OCI-LY3 (cell line): ENCODE results near the gene TUBA3D.
"Not testable (repeated sequence)": the region's sequence is repeated elsewhere in the genome, so short reads cannot be mapped to it uniquely, and the experiment has no call there.

Experiments used
- H2AFZ ChIP-seq: fragments of 200-600, 300-600 bp; shearing (Covaris generic); 2 replicates; pipeline ENCODE4 v1.6.0; 2014; ENCODE audit warnings: antibody characterized with exemption, low read depth, low read length
- H3K27ac ChIP-seq: fragments of 200-600, 300-600 bp; sonication (generic); 2 replicates; pipeline ENCODE4 v1.5.1; 2014; ENCODE audit warnings: mild to moderate bottlenecking, low read length, moderate library complexity, mixed read lengths
- H3K27me3 ChIP-seq: fragments of 200-600, 300-600 bp; sonication (generic); 2 replicates; pipeline ENCODE4 v1.6.1; 2014; ENCODE audit warnings: low read depth, low read length, mixed read lengths
- H3K36me3 ChIP-seq: fragments of 200-600, 300-600 bp; sonication (generic); replicated peaks from 2 replicates; pipeline ENCODE3; 2014; ENCODE audit warnings: low read depth, low read length, mixed read lengths
- H3K4me1 ChIP-seq: fragments of 300-600, 200-600 bp; sonication (generic); 2 replicates; pipeline ENCODE4 v1.6.1; 2014; ENCODE audit warnings: low read length, mixed read lengths
- H3K4me2 ChIP-seq: fragments of 200-600, 300-600 bp; sonication (generic); 2 replicates; pipeline ENCODE4 v1.6.1; 2014; ENCODE audit warnings: low read length, mixed read lengths
- H3K4me3 ChIP-seq: fragments of 300-600, 200-600 bp; sonication (generic); 2 replicates; pipeline ENCODE4 v1.5.1; 2014; ENCODE audit warnings: antibody characterized with exemption, mild to moderate bottlenecking, low read length, moderate library complexity
- H3K79me2 ChIP-seq: fragments of 300-600, 200-600 bp; shearing (Covaris generic); 2 replicates; pipeline ENCODE4 v1.6.1; 2014; ENCODE audit warnings: mild to moderate bottlenecking, low read length, mixed read lengths
- H3K9ac ChIP-seq: fragments of 300-600, 200-600 bp; shearing (Covaris generic); 2 replicates; pipeline ENCODE4 v1.6.0; 2014; ENCODE audit warnings: mild to moderate bottlenecking, low read length, moderate library complexity
- H3K9me3 ChIP-seq: fragments of 200-600, 300-600 bp; shearing (Covaris generic); 2 replicates; pipeline ENCODE4 v1.6.1; 2014; ENCODE audit warnings: low read length, mixed read lengths; ENCODE audit not compliant: insufficient read depth
- H4K20me1 ChIP-seq: fragments of 200-600, 300-600 bp; sonication (generic); 2 replicates; pipeline ENCODE4 v1.6.1; 2016; ENCODE audit warnings: low read length, mixed read lengths; ENCODE audit not compliant: insufficient read depth

Gene TUBA3D

DNA sequence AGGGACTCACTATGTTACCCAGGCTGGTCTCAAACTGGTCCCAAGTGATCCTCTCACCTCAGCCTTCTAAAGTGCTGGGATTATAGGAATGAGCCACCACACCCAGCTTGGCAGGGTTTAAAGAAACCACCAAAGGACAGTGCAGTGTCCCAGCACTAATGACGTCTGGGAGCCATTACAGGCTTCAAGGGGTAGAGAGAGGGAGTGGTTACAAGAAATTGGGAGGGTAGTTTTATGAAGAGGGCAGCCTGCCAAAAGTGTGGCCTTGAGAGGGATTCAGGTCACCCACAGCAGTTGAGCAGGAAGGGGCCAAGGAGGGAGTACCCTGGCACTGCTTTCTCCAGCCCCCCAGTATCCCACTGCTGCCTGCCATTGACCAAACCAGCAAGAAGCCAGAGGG lies 1.3 kb downstream of the TUBA3D start:
- H3K9ac ChIP-seq, H2AFZ ChIP-seq, H3K27ac ChIP-seq, H3K79me2 ChIP-seq, H3K27me3 ChIP-seq, H4K20me1 ChIP-seq, H3K4me1 ChIP-seq, H3K4me3 ChIP-seq, H3K9me3 ChIP-seq, H3K36me3 ChIP-seq, H3K4me2 ChIP-seq: not testable (repeated sequence)

DNA sequence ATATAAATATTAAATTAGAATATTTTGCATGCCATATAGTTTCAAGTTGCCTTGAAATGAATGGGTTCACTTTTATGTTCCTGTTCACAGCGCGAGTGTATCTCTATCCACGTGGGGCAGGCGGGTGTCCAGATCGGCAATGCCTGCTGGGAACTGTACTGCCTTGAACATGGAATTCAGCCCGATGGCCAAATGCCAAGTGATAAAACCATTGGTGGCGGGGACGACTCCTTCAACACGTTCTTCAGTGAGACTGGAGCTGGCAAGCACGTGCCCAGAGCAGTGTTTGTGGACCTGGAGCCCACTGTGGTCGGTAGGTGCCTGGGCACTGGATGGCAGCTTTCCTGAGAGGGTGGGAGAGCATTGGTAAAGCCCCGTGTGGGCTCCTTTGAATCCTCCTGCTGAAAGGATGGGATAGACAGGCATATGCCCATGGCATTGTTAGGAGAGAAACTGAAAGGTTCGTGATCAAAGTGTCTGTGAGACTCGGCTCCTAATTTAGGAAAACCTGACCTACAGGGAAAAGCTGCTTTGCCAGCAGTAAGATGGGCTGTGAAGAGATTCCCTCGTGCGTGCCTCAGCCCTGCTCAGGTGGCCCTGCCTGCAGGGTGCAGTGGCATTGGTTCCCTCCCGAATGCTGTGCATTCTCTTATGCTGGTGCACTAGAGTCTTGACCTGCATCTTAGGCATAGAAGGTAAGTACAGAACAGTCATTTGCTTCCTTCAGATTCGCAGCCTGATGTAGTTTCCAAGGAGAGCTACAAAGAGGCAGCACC lies 2.3 kb downstream of the TUBA3D start:
- H3K9me3 ChIP-seq, H3K36me3 ChIP-seq, H3K79me2 ChIP-seq, H4K20me1 ChIP-seq, H3K4me2 ChIP-seq, H3K27ac ChIP-seq, H3K4me1 ChIP-seq, H2AFZ ChIP-seq, H3K27me3 ChIP-seq, H3K9ac ChIP-seq, H3K4me3 ChIP-seq: not testable (repeated sequence)

- H3K27ac ChIP-seq, H3K4me2 ChIP-seq: not testable (repeated sequence)
Observed at GRCh38 chr2:131478850-131479461, 3.0 kb downstream of the TUBA3D start.

GRCh38 chr2:131480351-131480750 lies 4.4 kb downstream of the TUBA3D start:
- not testable (repeated sequence) for H3K27ac ChIP-seq

More at GRCh38 chr2:131478850-131479461, 3.0 kb downstream of the TUBA3D start:
- not testable (repeated sequence) for H3K9ac ChIP-seq, H2AFZ ChIP-seq, H3K79me2 ChIP-seq, H4K20me1 ChIP-seq, H3K9me3 ChIP-seq, H3K4me3 ChIP-seq, H3K36me3 ChIP-seq, H3K27me3 ChIP-seq, H3K4me1 ChIP-seq

GRCh38 chr2:131482506-131483155 lies 6.7 kb downstream of the TUBA3D start:
- not testable (repeated sequence) for H3K4me1 ChIP-seq, H2AFZ ChIP-seq, H4K20me1 ChIP-seq, H3K4me3 ChIP-seq, H3K4me2 ChIP-seq, H3K27me3 ChIP-seq, H3K36me3 ChIP-seq, H3K79me2 ChIP-seq, H3K9me3 ChIP-seq, H3K9ac ChIP-seq, H3K27ac ChIP-seq

More at GRCh38 chr2:131480351-131480750, 4.4 kb downstream of the TUBA3D start:
- H3K27me3 ChIP-seq, H3K4me1 ChIP-seq, H2AFZ ChIP-seq, H3K9ac ChIP-seq, H3K36me3 ChIP-seq, H3K4me3 ChIP-seq, H3K79me2 ChIP-seq, H4K20me1 ChIP-seq, H3K9me3 ChIP-seq, H3K4me2 ChIP-seq: not testable (repeated sequence)

- H3K4me1 ChIP-seq, H3K36me3 ChIP-seq, H3K27ac ChIP-seq, H3K9ac ChIP-seq, H3K27me3 ChIP-seq, H3K9me3 ChIP-seq, H3K4me3 ChIP-seq, H2AFZ ChIP-seq, H3K4me2 ChIP-seq, H4K20me1 ChIP-seq: not testable (repeated sequence)
- H3K79me2 ChIP-seq, result peaks cover 21% of the 10 kb centered on the region
Observed at GRCh38 chr2:131483981-131484820, 8.3 kb downstream of the TUBA3D start.

DNA sequence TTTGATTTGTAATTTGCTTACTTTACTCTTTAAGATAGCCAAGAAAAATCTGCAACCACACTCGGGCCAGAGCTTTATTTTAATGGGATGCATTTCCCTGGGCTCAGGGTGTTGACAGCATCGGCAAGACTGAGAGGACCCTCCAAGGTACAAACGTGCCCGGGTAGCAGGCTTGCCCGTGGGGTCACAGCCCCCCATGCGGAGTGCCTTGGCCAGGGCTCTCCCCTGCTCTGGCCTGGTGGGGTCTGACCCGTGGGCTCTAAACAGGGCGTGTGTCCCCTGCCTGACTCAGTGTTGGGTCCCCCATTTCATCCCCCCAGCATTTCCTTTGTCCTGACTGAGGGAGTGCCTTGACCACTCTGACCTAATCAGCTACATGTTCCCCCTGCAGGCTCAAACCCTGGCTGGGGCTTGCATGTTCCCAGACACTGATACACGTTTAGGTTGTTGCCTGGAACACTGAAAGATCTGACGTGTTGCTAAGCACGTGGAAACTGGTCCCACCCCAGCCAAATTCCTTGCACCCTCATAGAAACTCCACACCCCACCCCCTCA lies 9.1 kb downstream of the TUBA3D start:
- not testable (repeated sequence) for H3K27me3 ChIP-seq, H3K36me3 ChIP-seq, H4K20me1 ChIP-seq, H3K9ac ChIP-seq, H3K4me1 ChIP-seq, H3K4me2 ChIP-seq, H3K9me3 ChIP-seq, H3K27ac ChIP-seq, H3K4me3 ChIP-seq, H2AFZ ChIP-seq
- peaks cover 27% of the 10 kb centered on the region for H3K79me2 ChIP-seq

GRCh38 chr2:131486201-131486902 lies 10.4 kb downstream of the TUBA3D start:
- H3K79me2 ChIP-seq, result peaks cover 41% of the 10 kb centered on the region
- not testable (repeated sequence) for H3K27me3 ChIP-seq, H3K4me3 ChIP-seq, H4K20me1 ChIP-seq, H3K9ac ChIP-seq, H2AFZ ChIP-seq, H3K4me2 ChIP-seq, H3K27ac ChIP-seq, H3K4me1 ChIP-seq, H3K36me3 ChIP-seq, H3K9me3 ChIP-seq
